Keratinocyte (primary cell): Measurements from ENCODE around the gene GRM1. TPM values are rescaled to one million over a fixed set of nuclear protein-coding genes. Genes with fewer than 3 reads are reported as not detected.

Experiments
- DNase-seq: peaks from one replicate; pipeline ENCODE4 v3.0.0-alpha.2; 2011; ENCODE audit warnings: low read depth, missing footprints, low spot score
- FAIRE-seq: peaks from 2 replicates; lab custom pipeline; 2011; peaks lifted over from hg19 to GRCh38; lab: Jason Lieb, UNC
- H2AFZ ChIP-seq: 2 replicates; pipeline ENCODE4 v1.6.0; 2012; ENCODE audit warnings: low read length, control low read depth, inconsistent platforms; ENCODE audit not compliant: control insufficient read depth
- H3K27ac ChIP-seq: 2 replicates; pipeline ENCODE4 v1.5.1; 2011; ENCODE audit warnings: low read length; ENCODE audit not compliant: control insufficient read depth, insufficient read depth
- H3K27me3 ChIP-seq: 3 replicates; pipeline ENCODE4 v1.6.0; 2011; ENCODE audit warnings: low read length; ENCODE audit not compliant: control insufficient read depth, insufficient read depth; ENCODE audit errors: extremely low read depth
- H3K36me3 ChIP-seq, 2 experiments: 2 replicates in 1 of 2; 3 replicates in 1 of 2; pipeline ENCODE4 v1.5.1; 2011; ENCODE audit warnings: low read length in 2 of 2, mild to moderate bottlenecking in 1 of 2; ENCODE audit not compliant: control insufficient read depth in 2 of 2, insufficient read depth in 2 of 2; ENCODE audit errors: extremely low read depth in 1 of 2
- H3K4me1 ChIP-seq: 3 replicates; pipeline ENCODE4 v1.5.1; 2011; ENCODE audit warnings: low read length; ENCODE audit not compliant: control insufficient read depth, insufficient read depth; ENCODE audit errors: extremely low read depth
- H3K4me2 ChIP-seq: 3 replicates; pipeline ENCODE4 v1.6.0; 2011; ENCODE audit warnings: low read depth, low read length; ENCODE audit not compliant: control insufficient read depth, insufficient read depth; ENCODE audit errors: extremely low read depth
- H3K4me3 ChIP-seq, 3 experiments: fragments of 200-600 bp in 1 of 3; sonication (generic) in 1 of 3; 2 replicates in 2 of 3; 3 replicates in 1 of 3; pipeline ENCODE4 v1.5.1; 2011 to 2016; ENCODE audit warnings: low read length in 3 of 3, mild to moderate bottlenecking in 3 of 3, control low read depth in 2 of 3, inconsistent platforms in 1 of 3, low read depth in 1 of 3, mixed read lengths in 1 of 3, mixed run types in 1 of 3, moderate library complexity in 1 of 3; ENCODE audit not compliant: control insufficient read depth in 2 of 3, insufficient read depth in 2 of 3; ENCODE audit errors: extremely low read depth in 1 of 3
- H3K79me2 ChIP-seq: 2 replicates; pipeline ENCODE4 v1.6.0; 2012; ENCODE audit warnings: low read length; ENCODE audit not compliant: control insufficient read depth, insufficient read depth
- H3K9ac ChIP-seq: 3 replicates; pipeline ENCODE4 v1.6.0; 2011; ENCODE audit warnings: low read length; ENCODE audit not compliant: control insufficient read depth, insufficient read depth; ENCODE audit errors: extremely low read depth
- H3K9me1 ChIP-seq: 3 replicates; pipeline ENCODE4 v1.6.0; 2011; ENCODE audit warnings: low read length; ENCODE audit not compliant: control insufficient read depth, insufficient read depth; ENCODE audit errors: extremely low read depth
- H3K9me3 ChIP-seq: 2 replicates; pipeline ENCODE4 v1.5.1; 2012; ENCODE audit warnings: low read depth, low read length; ENCODE audit not compliant: control insufficient read depth
- H4K20me1 ChIP-seq: 3 replicates; pipeline ENCODE4 v1.6.0; 2011; ENCODE audit warnings: low read length; ENCODE audit not compliant: control insufficient read depth, insufficient read depth; ENCODE audit errors: extremely low read depth
- CTCF ChIP-seq, 3 experiments: IDR thresholded peaks in 1 of 3; conservative IDR thresholded peaks in 1 of 3; optimal IDR thresholded peaks in 1 of 3; 2 replicates in 2 of 3; 3 replicates in 1 of 3; pipeline versions ENCODE3 to v1.5.1; 2011; ENCODE audit warnings: low read length in 3 of 3, mild to moderate bottlenecking in 3 of 3, moderate library complexity in 2 of 3, control low read depth in 1 of 3, inconsistent platforms in 1 of 3; ENCODE audit not compliant: insufficient read depth in 2 of 3; ENCODE audit errors: extremely low read depth in 1 of 3
- EZH2 ChIP-seq: IDR thresholded peaks from one replicate; pipeline ENCODE4 v1.6.1; 2012; ENCODE audit warnings: inconsistent platforms, mild to moderate bottlenecking, low read length, moderate library complexity
- dilution Hi-C: fragments of 300-500 bp; cut with MboI; formaldehyde crosslinking; loops from one replicate; pipeline ENCODE4 v1.7.0; 2020; ENCODE audit warnings: low sequenced_read_pairs; ENCODE audit not compliant: extremely low pct_ligation_motif_present
- polyA plus RNA-seq, 5 experiments: library from polyadenylated mRNA; depleted of rRNA in 3 of 5; stranded (reverse) in 3 of 5; stranded (forward) in 1 of 5; unstranded in 1 of 5; fragments of >200 nt; gene quantifications; 1 replicate in 1 of 5; 2 replicates in 3 of 5; 3 replicates in 1 of 5; pipeline versions ENCODE4 v1.2.1 to v1.2.3, GENCODE V29; 2011 to 2012; ENCODE audit warnings: missing spikeins in 2 of 5, low read depth in 1 of 5, low replicate concordance in 1 of 5

The GRM1 gene
- polyA plus RNA-seq, 1 donor (not counting 4 experiments of a cell fraction or from before 2014, with no cell fraction given), result not detected

GRCh38 chr6:146331013-146331412, 302.2 kb downstream of the GRM1 start:
- H2AFZ ChIP-seq, result no peak overlapping the region
- DNase-seq (no peak), FAIRE-seq (no peak)
- no peak overlapping the region for H3K4me3 ChIP-seq
- H3K9ac ChIP-seq, result no peak overlapping the region
- dilution Hi-C loops, result no loop called here
- no peaks in the 10 kb centered on the region for H4K20me1 ChIP-seq
- H3K79me2 ChIP-seq, result no peaks in the 10 kb centered on the region
- H3K4me1 ChIP-seq, result no peaks in the 10 kb centered on the region
- H3K4me2 ChIP-seq, result no peak overlapping the region
- H3K9me3 ChIP-seq, result no peaks in the 10 kb centered on the region
- H3K27me3 ChIP-seq, result no peaks in the 10 kb centered on the region
- H3K27ac ChIP-seq, result no peak overlapping the region
- TF ChIP-seq EZH2, result no peak
- no peak for TF ChIP-seq CTCF (optimal IDR thresholded peaks at IDR 0.05 in 1 of 3, IDR thresholded peaks at IDR 0.05 in 1 of 3, conservative IDR thresholded peaks at IDR 0.05 in 1 of 3; ENCODE audit: extremely low read depth in 1 of 3, insufficient read depth in 2 of 3, low read length in 3 of 3)
- H3K9me1 ChIP-seq, result no peaks in the 10 kb centered on the region
- H3K36me3 ChIP-seq, result no peaks in the 10 kb centered on the region

- DNase-seq, result no peak
- Histone ChIP-seq H3K27me3 (no peaks in the 10 kb centered on the region), H3K36me3 (no peaks in the 10 kb centered on the region), H3K4me1 (no peaks in the 10 kb centered on the region), H3K27ac (no peak overlapping the region), H3K4me2 (no peak overlapping the region), H2AFZ (no peak overlapping the region), H3K4me3 (no peak overlapping the region), H3K9me1 (no peaks in the 10 kb centered on the region), H4K20me1 (no peaks in the 10 kb centered on the region), H3K9me3 (no peaks in the 10 kb centered on the region), H3K9ac (no peak overlapping the region), H3K79me2 (no peaks in the 10 kb centered on the region)
- no peak for TF ChIP-seq EZH2
- no peak for TF ChIP-seq CTCF (optimal IDR thresholded peaks at IDR 0.05 in 1 of 3, IDR thresholded peaks at IDR 0.05 in 1 of 3, conservative IDR thresholded peaks at IDR 0.05 in 1 of 3; ENCODE audit: extremely low read depth in 1 of 3, insufficient read depth in 2 of 3, low read length in 3 of 3)
- dilution Hi-C loops, result no loop called here
- no peak for FAIRE-seq
Observed at GRCh38 chr6:146335336-146335735, 306.5 kb downstream of the GRM1 start.
